GM12873 (cell line): ENCODE data around the gene IZUMO2.

ENCODE experiments used
- CTCF ChIP-seq: IDR thresholded peaks from 2 replicates; pipeline ENCODE4 v1.5.1; 2012; ENCODE audit warnings: low read depth, mild to moderate bottlenecking, moderate library complexity, low read length, control low read depth; ENCODE audit not compliant: insufficient read depth; ENCODE audit errors: missing control alignments

The IZUMO2 gene

GRCh38 chr19:50173127-50173526 is 10.0 kb upstream of the IZUMO2 start:
- TF ChIP-seq CTCF: no peak

- no peak for TF ChIP-seq CTCF
These were observed 9.6 kb upstream of the IZUMO2 start for GRCh38 chr19:50172726-50173125.

GRCh38 chr19:50171752-50172151 is 8.7 kb upstream of the IZUMO2 start:
- no peak for TF ChIP-seq CTCF

- no peak for TF ChIP-seq CTCF
These were observed 4.2 kb upstream of the IZUMO2 start for GRCh38 chr19:50167314-50167721.

- TF ChIP-seq CTCF: no peak
These were observed 4.0 kb downstream of the IZUMO2 start for GRCh38 chr19:50159078-50159477.

- no peak for TF ChIP-seq CTCF
These were observed 4.5 kb downstream of the IZUMO2 start for GRCh38 chr19:50158577-50158976.

- peak; percentile 35 for TF ChIP-seq CTCF
These were observed 7.5 kb downstream of the IZUMO2 start for GRCh38 chr19:50155520-50156109.
